ENCODE data around the gene IFFO2.

DNA sequence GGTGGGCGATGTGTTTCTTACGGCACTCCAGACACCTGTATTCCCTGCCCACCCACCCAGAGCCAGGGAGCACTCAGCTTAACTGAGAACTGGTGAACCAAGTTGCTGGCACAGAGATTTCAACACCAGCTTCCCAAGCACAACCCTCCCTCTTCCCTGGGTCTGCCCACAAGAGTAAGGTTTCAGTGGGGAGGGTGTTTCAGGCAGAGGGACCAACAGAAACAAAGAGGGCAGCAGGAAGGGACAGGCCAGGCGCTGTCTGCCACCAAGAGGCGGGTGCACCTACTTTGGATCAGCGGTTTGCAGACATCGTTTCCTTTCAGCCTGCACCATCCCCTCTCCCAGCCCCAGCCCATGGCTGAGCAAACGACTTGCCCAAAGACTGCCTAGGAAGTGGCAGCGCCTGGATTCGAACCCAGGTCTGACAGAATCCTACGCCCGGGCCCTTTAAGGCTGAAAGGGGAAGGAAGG lies 32.2 kb downstream of the IFFO2 start:
- TF ChIP-seq GATA3 (IDR thresholded peaks at IDR 0.05; ENCODE audit: low read depth, low read length): no peak
- no peak for TF ChIP-seq GATA2 (IDR thresholded peaks at IDR 0.05; ENCODE audit: low read depth, low read length)

All from SH-SY5Y (cell line).